Vein endothelial cell (primary cell): ENCODE data around the gene CARD19. TPM values are rescaled to one million over a fixed set of nuclear protein-coding genes. Genes with fewer than 3 reads are reported as not detected.

Experiments
- total RNA-seq: library from RNA; depleted of rRNA; stranded (reverse); fragments of >200 nt; gene quantifications from 2 replicates; pipeline ENCODE4 v1.2.3, GENCODE V29; 2012

Gene CARD19, protein sequence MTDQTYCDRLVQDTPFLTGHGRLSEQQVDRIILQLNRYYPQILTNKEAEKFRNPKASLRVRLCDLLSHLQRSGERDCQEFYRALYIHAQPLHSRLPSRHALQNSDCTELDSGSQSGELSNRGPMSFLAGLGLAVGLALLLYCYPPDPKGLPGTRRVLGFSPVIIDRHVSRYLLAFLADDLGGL
- 67.6 and 90.8 TPM in 2 replicates for total RNA-seq

DNA sequence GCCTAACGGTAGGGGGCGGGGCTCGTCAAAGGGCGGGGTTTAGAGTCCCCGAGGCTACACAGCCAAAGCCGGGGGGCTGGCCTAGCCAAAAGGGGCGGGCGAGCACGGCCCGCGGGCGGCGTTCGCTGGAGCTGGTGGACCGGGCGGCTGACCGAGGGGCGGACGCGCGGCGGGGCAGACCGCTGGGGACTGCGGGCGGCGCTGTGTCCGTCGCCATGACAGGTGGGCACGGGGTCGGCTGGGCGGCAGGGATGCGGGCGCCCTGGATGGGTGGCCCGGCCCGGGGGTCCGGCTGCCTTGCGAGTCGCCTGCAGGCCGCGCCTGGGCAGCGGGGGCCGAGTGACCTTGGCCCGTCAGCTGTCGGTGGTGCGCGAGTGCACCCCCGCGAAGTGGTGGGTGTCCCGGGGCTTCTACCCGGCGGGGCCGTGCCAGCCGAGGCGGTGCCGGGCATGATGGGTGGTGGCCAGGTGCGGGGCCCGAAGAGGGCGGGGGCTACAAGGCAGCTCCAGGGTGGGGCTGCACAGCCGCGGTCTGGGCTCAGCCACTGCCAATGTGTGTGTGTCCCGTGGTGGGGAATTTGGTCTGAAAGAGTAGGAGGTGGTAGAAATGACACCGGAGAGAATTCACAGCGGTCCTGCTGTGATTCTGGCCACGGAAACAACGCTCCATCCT lies at the start of gene CARD19:
Gene CARD19 (plus strand): TSS at position 87 of the 672 bp plus-strand sequence. CDS start 129 bp downstream, at position 216.

DNA sequence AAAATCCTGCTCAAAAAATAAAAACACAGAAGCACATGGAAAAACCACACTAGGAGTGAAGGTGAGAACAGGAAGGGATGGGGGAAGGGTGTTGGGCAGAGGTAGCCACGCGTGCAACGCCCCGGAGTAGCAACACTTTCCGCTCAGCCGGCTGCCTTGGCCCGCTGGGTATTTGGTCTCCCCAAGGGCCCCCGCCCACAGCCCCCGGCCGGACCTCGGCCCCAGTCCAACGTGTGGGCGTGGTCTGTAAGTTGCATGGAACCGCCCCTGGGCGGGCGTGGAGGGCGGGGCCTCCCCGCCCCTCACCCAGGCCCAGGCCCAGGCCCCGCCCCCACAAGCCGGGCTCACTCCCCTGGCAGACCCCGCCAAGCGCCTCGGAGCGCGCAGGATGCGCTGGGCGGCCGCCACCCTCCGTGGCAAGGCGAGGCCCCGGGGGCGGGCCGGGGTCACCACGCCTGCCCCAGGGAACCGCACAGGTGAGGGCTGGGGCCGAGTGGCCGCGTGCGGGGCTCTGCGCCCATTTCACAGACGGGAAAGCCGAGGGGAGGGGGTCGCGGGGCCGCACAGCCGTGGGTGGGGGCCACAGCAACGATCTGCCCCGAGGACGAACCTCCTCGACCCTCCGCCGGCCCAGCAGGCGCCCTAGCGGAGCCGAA lies 37.5 kb upstream of the CARD19 start, which contains the start of gene SUSD3:
Gene SUSD3 (plus strand): TSS at position 347 of the 656 bp plus-strand sequence. CDS start 42 bp downstream, at position 389.

DNA sequence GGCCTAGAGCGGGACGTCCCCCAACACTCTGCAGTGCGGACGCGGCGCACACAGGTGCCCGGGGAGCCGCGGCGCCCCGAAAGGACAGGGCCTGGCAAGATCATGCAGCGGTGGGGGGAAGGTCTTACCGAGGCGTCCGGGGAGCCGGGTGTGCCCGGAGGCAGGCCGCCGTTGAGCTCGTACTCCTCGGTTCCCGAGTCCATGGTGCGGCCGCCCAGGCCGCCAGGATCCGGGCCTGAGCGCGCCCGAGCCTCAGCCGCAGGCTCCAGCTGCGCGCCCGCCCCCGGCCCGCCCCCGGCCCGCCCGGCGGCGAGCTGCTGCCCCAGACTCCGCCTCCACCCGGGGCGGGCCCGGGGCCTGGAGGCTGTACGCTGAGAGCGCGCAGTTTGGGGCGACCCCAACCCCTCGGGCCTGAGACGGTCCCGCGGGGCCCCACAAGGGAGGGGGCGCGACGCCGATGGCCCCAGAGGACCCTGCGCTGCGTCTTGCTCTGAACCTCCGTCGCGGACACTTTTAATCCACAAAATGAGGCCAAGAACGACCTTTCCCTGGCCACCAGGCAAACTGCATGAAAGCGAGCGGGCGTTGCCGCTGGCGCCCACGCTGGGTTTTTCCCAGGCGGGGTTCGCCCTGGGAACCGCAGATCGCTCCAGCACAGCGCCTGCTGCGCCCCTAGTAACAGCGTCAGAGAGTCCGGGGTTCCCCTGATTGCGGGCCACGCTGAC lies 38.2 kb downstream of the CARD19 start, which contains the start of gene NINJ1:
Gene NINJ1 (minus strand): TSS at position 237 of the 725 bp plus-strand sequence. CDS start 34 bp downstream, at position 203.

Other genes with a start within 250 kb of the CARD19 start
- gene ZNF484, start 218.2 kb upstream of the CARD19 start, total RNA-seq, result 10.8 and 12.6 TPM in 2 replicates
- gene FGD3, start 148.7 kb upstream of the CARD19 start, total RNA-seq, result 0.19 TPM in 1 of 2 replicates, not detected in the other
- 0.98 TPM in 1 of 2 replicates, not detected in the other for gene SUSD3, start 37.5 kb upstream of the CARD19 start, total RNA-seq
- 45.9 and 58.1 TPM in 2 replicates for gene NINJ1, start 38.0 kb downstream of the CARD19 start, total RNA-seq
- gene WNK2, start 87.9 kb downstream of the CARD19 start, total RNA-seq, result not detected in 2 replicates